HEK293 (cell line): ENCODE data around the gene COL9A3.

Experiments
- CTCF ChIA-PET: fragments of 350-600 bp; formaldehyde crosslinking; extraction: SDS; loops from one replicate; lab custom pipeline; 2021; ENCODE audit warnings: antibody characterized with exemption; lab: Yijun Ruan, JAX
- POLR2A ChIA-PET: fragments of 300-600 bp; formaldehyde crosslinking; extraction: SDS; loops from one replicate; lab custom pipeline; 2020; ENCODE audit warnings: antibody characterized with exemption, inconsistent platforms; lab: Yijun Ruan, JAX
- H3K27ac ChIP-seq: fragments of 200-500 bp; sonication (Bioruptor generic); 2 replicates; pipeline ENCODE4 v1.5.1; 2014; ENCODE audit warnings: low read depth, low read length, control low read depth, inconsistent platforms; ENCODE audit errors: extremely low read depth
- H3K36me3 ChIP-seq, 2 experiments: fragments of 200-500 bp in 1 of 2; sonication (Bioruptor generic) in 1 of 2; 1 replicate in 1 of 2; 2 replicates in 1 of 2; pipeline ENCODE4 v1.5.1; 2014 to 2017; ENCODE audit warnings: inconsistent platforms in 2 of 2, low read length in 2 of 2; ENCODE audit not compliant: control insufficient read depth in 2 of 2, insufficient read depth in 1 of 2
- H3K4me1 ChIP-seq: fragments of 200-500 bp; sonication (Bioruptor generic); 2 replicates; pipeline ENCODE4 v1.5.1; 2014; ENCODE audit warnings: mild to moderate bottlenecking, low read length, inconsistent platforms; ENCODE audit not compliant: control insufficient read depth, insufficient read depth
- H3K4me3 ChIP-seq: 2 replicates; pipeline ENCODE4 v1.5.1; 2011; ENCODE audit warnings: low read depth, mild to moderate bottlenecking, control low read depth, low read length, moderate library complexity
- H3K9me3 ChIP-seq: fragments of 200-500 bp; sonication (Bioruptor generic); 2 replicates; pipeline ENCODE4 v1.5.1; 2014; ENCODE audit warnings: low read depth, low read length, inconsistent platforms; ENCODE audit not compliant: control insufficient read depth, insufficient read depth
- ELK4 ChIP-seq: IDR thresholded peaks from 2 replicates; pipeline ENCODE4 v1.6.1; 2011; ENCODE audit warnings: mild to moderate bottlenecking, low read depth, low read length, borderline replicate concordance
- KLF1 ChIP-seq: fragments of 450-650 bp; formaldehyde crosslinking; IDR thresholded peaks from 2 replicates; pipeline ENCODE4 v1.5.1; 2016; ENCODE audit warnings: missing biosample characterization, missing genetic modification characterization
- KLF8 ChIP-seq: fragments of 450-650 bp; formaldehyde crosslinking; IDR thresholded peaks from 2 replicates; pipeline ENCODE4 v1.5.1; 2016; ENCODE audit warnings: missing biosample characterization, missing genetic modification characterization
- PRDM2 ChIP-seq: fragments of 450-650 bp; formaldehyde crosslinking; IDR thresholded peaks from 2 replicates; pipeline ENCODE4 v1.5.1; 2016; ENCODE audit warnings: missing biosample characterization, missing genetic modification characterization, borderline replicate concordance
- SALL2 ChIP-seq: fragments of 450-650 bp; formaldehyde crosslinking; IDR thresholded peaks from 2 replicates; pipeline ENCODE4 v1.5.0; 2017; ENCODE audit warnings: missing biosample characterization, mild to moderate bottlenecking, missing genetic modification characterization, borderline replicate concordance
- SCRT2 ChIP-seq: fragments of 450-650 bp; formaldehyde crosslinking; IDR thresholded peaks from 2 replicates; pipeline ENCODE4 v1.5.1; 2016; ENCODE audit warnings: missing biosample characterization, missing genetic modification characterization
- TCF7L2 ChIP-seq: IDR thresholded peaks from 2 replicates; pipeline ENCODE4 v1.6.1; 2011; ENCODE audit warnings: low read depth, mild to moderate bottlenecking, inconsistent platforms, low read length, moderate library complexity, borderline replicate concordance
- ZNF155 ChIP-seq: fragments of 450-650 bp; formaldehyde crosslinking; IDR thresholded peaks from 2 replicates; pipeline ENCODE4 v1.5.1; 2016; ENCODE audit warnings: missing biosample characterization, missing genetic modification characterization
- ZNF175 ChIP-seq: fragments of 450-650 bp; formaldehyde crosslinking; IDR thresholded peaks from 2 replicates; pipeline ENCODE4 v1.5.1; 2016; ENCODE audit warnings: missing biosample characterization, missing genetic modification characterization
- ZNF266 ChIP-seq: fragments of 450-650 bp; formaldehyde crosslinking; IDR thresholded peaks from 2 replicates; pipeline ENCODE4 v1.5.1; 2016; ENCODE audit warnings: missing biosample characterization, missing genetic modification characterization, low read depth
- ZNF433 ChIP-seq: fragments of 450-650 bp; formaldehyde crosslinking; IDR thresholded peaks from 2 replicates; pipeline ENCODE4 v1.5.1; 2016; ENCODE audit warnings: missing biosample characterization, missing genetic modification characterization, low read depth
- ZNF510 ChIP-seq: fragments of 450-650 bp; formaldehyde crosslinking; IDR thresholded peaks from 2 replicates; pipeline ENCODE4 v1.5.1; 2018; ENCODE audit warnings: mild to moderate bottlenecking, missing genetic modification characterization, missing biosample characterization; ENCODE audit not compliant: insufficient replicate concordance
- ZNF549 ChIP-seq: fragments of 450-650 bp; IDR thresholded peaks from 2 replicates; pipeline ENCODE4 v1.5.1; 2018; ENCODE audit warnings: missing biosample characterization, missing genetic modification characterization, mild to moderate bottlenecking, inconsistent platforms, moderate library complexity
- ZNF560 ChIP-seq: fragments of 450-650 bp; formaldehyde crosslinking; IDR thresholded peaks from 2 replicates; pipeline ENCODE4 v1.5.1; 2017; ENCODE audit warnings: missing biosample characterization, missing genetic modification characterization, borderline replicate concordance
- ZNF707 ChIP-seq: fragments of 450-650 bp; formaldehyde crosslinking; IDR thresholded peaks from 2 replicates; pipeline ENCODE4 v1.5.1; 2016; ENCODE audit warnings: missing biosample characterization, missing genetic modification characterization
- ZNF768 ChIP-seq: fragments of 450-650 bp; formaldehyde crosslinking; IDR thresholded peaks from 2 replicates; pipeline ENCODE4 v1.5.1; 2018; ENCODE audit warnings: missing biosample characterization, mild to moderate bottlenecking, missing genetic modification characterization
- ZNF777 ChIP-seq: fragments of 450-650 bp; formaldehyde crosslinking; IDR thresholded peaks from 2 replicates; pipeline ENCODE4 v1.5.1; 2017; ENCODE audit warnings: missing biosample characterization, missing genetic modification characterization, borderline replicate concordance
- ZXDB ChIP-seq: fragments of 450-650 bp; formaldehyde crosslinking; IDR thresholded peaks from 2 replicates; pipeline ENCODE4 v1.5.1; 2016; ENCODE audit warnings: missing biosample characterization, missing genetic modification characterization
- TF ChIP-seq, protein P1 (sequence below): fragments of 450-650 bp; IDR thresholded peaks from 2 replicates; pipeline ENCODE4 v1.5.1; 2018; ENCODE audit warnings: missing biosample characterization, mild to moderate bottlenecking, missing genetic modification characterization

COL9A3 gene

DNA sequence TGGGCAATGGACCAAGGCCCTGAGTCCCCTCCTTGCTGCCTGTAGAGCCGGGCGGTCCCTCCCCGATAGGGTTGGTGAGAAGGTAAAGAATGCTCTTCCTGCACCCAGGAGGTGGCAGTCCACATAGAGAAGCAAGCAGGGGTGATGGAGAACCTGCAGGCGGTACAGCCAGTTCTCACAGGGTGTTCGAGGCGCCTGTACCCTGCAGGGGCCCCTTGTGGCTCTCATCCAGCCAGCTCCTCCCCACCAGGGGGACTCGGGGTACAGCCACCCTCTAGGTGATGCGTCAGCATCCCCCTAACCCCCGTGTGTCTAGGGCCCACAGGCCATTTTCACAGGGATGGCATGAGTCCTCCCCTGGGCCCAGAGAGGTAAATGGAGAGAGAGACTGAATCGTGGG is 5.1 kb upstream of the COL9A3 start:
- Histone ChIP-seq H3K9me3 (no peaks in the 10 kb centered on the region), H3K36me3 (peaks cover 4 to 65% of the 10 kb centered on the region in 2 experiments; a peak in 2 of 3 replicates), H3K27ac (no peak overlapping the region), H3K4me1 (peaks cover 2% of the 10 kb centered on the region; the same call in 1 of the 2 replicates), H3K4me3 (no peak overlapping the region)
- ChIA-PET CTCF (interaction anchor here (1.0 kb wide), 1 partner anchor 21 kb away, joined by 3 read pairs; no protein-coding TSS in a partner anchor), POLR2A (interaction anchor here (1.6 kb wide), 1 partner anchor 18 kb away, joined by 5 read pairs; no protein-coding TSS in a partner anchor)
- TF ChIP-seq KLF1 (no peak), ZNF510 (tag by site-specific recombination) (no peak), ELK4 (no peak), ZNF560 (tag by site-specific recombination) (no peak), ZNF266 (no peak), PRDM2 (no peak), ZNF155 (tag by site-specific recombination) (no peak), ZNF768 (tag by site-specific recombination) (no peak), ZXDB (tag by site-specific recombination) (no peak), SALL2 (tag by site-specific recombination) (no peak), TCF7L2 (no peak), ZNF175 (no peak), ZNF707 (tag by site-specific recombination) (no peak), ZNF433 (no peak), SCRT2 (tag by site-specific recombination) (no peak), ZNF549 (tag by site-specific recombination) (no peak), KLF8 (tag by site-specific recombination) (no peak), ZNF777 (tag by site-specific recombination) (no peak)
- TF ChIP-seq, protein P1, sequence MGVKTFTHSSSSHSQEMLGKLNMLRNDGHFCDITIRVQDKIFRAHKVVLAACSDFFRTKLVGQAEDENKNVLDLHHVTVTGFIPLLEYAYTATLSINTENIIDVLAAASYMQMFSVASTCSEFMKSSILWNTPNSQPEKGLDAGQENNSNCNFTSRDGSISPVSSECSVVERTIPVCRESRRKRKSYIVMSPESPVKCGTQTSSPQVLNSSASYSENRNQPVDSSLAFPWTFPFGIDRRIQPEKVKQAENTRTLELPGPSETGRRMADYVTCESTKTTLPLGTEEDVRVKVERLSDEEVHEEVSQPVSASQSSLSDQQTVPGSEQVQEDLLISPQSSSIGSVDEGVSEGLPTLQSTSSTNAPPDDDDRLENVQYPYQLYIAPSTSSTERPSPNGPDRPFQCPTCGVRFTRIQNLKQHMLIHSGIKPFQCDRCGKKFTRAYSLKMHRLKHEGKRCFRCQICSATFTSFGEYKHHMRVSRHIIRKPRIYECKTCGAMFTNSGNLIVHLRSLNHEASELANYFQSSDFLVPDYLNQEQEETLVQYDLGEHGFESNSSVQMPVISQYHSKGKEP, result no peak
